Measurements from ENCODE around the gene ABTB2. TPM values are rescaled to one million over a fixed set of nuclear protein-coding genes. Genes with fewer than 3 reads are reported as not detected.

The ABTB2 gene
- total RNA-seq, 1 experiment from 2014 or later, result 5.5 TPM

- no peak overlapping the region for H2BK20ac ChIP-seq (ENCODE audit: low read depth, low read length, poor library complexity, severe bottlenecking)
- WGBS (ENCODE audit: extremely low coverage, insufficient read length, low lambda C conversion rate), result no CpG with 5 or more reads among the region's 6 CpGs
Measured at GRCh38 chr11:34276352-34276864, 81.4 kb downstream of the ABTB2 start.

More at GRCh38 chr11:34276352-34276864, 81.4 kb downstream of the ABTB2 start:
- H2BK15ac ChIP-seq (ENCODE audit: low read depth, low read length), result no peak overlapping the region
- H4K20me1 ChIP-seq (ENCODE audit: control insufficient read depth, insufficient read depth, insufficient read length), result no peaks in the 10 kb centered on the region
- H2BK12ac ChIP-seq (ENCODE audit: insufficient read length, low read depth, low read length), result no peak overlapping the region
- no peaks in the 10 kb centered on the region for H3K27me3 Mint-ChIP-seq (ENCODE audit: low read depth)
- no peak overlapping the region for H3K23ac ChIP-seq (ENCODE audit: insufficient read length, low read depth, low read length)
- no peak overlapping the region for H2BK5ac ChIP-seq (ENCODE audit: insufficient read length, low read length)
- H3K23me2 ChIP-seq (ENCODE audit: insufficient read length, low read depth, low read length, poor library complexity, severe bottlenecking), result no peaks in the 10 kb centered on the region
- H2BK120ac ChIP-seq (ENCODE audit: low read depth, low read length, poor library complexity, severe bottlenecking), result no peak overlapping the region
- H4K91ac ChIP-seq (ENCODE audit: insufficient read length, low read depth, low read length), result no peak overlapping the region
- no peak overlapping the region for H2AK5ac ChIP-seq (ENCODE audit: insufficient read length, low read length)
- no peaks in the 10 kb centered on the region for H3K36me3 Mint-ChIP-seq (ENCODE audit: insufficient read depth in 1 of 3, low read depth in 3 of 3)
- no peak for TF ChIP-seq CTCF (conservative IDR thresholded peaks at IDR 0.05)
- no peak for DNase-seq
- H3K4me3 Mint-ChIP-seq, result no peak overlapping the region
- no peak overlapping the region for H3T11ph ChIP-seq (ENCODE audit: low read length)
- peaks cover 8 to 9% of the 10 kb centered on the region in 2 experiments; a peak in 2 of 4 replicates for H3K4me1 Mint-ChIP-seq
- no peak overlapping the region for H2AFZ ChIP-seq (ENCODE audit: low read length)
- no peaks in the 10 kb centered on the region for H3K27me3 ChIP-seq (ENCODE audit: insufficient read depth, low read length)
- no peak overlapping the region for H3K4ac ChIP-seq (ENCODE audit: low read depth, low read length)
- no peak overlapping the region for H3K9ac ChIP-seq (ENCODE audit: extremely low read depth, insufficient read length, low read length)
- H3K27ac ChIP-seq (ENCODE audit: insufficient read length, low read depth, low read length), result no peak overlapping the region
- H3K79me2 ChIP-seq (ENCODE audit: insufficient read depth, low read length), result no peaks in the 10 kb centered on the region
- no peak overlapping the region for H4K5ac ChIP-seq (ENCODE audit: insufficient read length, low read depth, low read length)
- no peak overlapping the region for H4K8ac ChIP-seq (replicated peaks; ENCODE audit: insufficient read length, low read depth, low read length)
- H3K14ac ChIP-seq (ENCODE audit: insufficient read depth, low read length), result no peak overlapping the region
- H3K9me3 ChIP-seq (ENCODE audit: control insufficient read depth, low read depth, low read length), result no peaks in the 10 kb centered on the region
- no peak overlapping the region for H3K4me2 ChIP-seq (ENCODE audit: insufficient read depth, insufficient read length, low read length)
- H3K4me1 ChIP-seq (ENCODE audit: insufficient read depth, low read length), result no peaks in the 10 kb centered on the region
- H3K56ac ChIP-seq (ENCODE audit: insufficient read length, low read depth, low read length), result no peak overlapping the region
- H3K79me1 ChIP-seq (ENCODE audit: insufficient read depth, low read depth, low read length, poor library complexity, severe bottlenecking), result no peaks in the 10 kb centered on the region
- H3K27ac Mint-ChIP-seq, result no peak overlapping the region
- H3K9me3 Mint-ChIP-seq, result no peaks in the 10 kb centered on the region
- H3K18ac ChIP-seq (ENCODE audit: insufficient read length, low read depth, low read length), result no peak overlapping the region
